SU-DHL-6 (cell line): Measurements from ENCODE around the gene KRT17.
"Not testable (repeated sequence)": the region's sequence is repeated elsewhere in the genome, so short reads cannot be mapped to it uniquely, and the experiment has no call there.

Experiments used
- CTCF ChIP-seq: fragments of 200-600 bp; sonication (generic); IDR thresholded peaks from one replicate; pipeline ENCODE4 v1.5.1; 2017; ENCODE audit warnings: antibody characterized with exemption, mild to moderate bottlenecking, low read length, moderate library complexity; ENCODE audit not compliant: insufficient read depth, poor library complexity, severe bottlenecking
- EZH2phosphoT487 ChIP-seq: fragments of 200-600 bp; sonication (generic), shearing (Covaris generic); conservative IDR thresholded peaks from 2 replicates; pipeline ENCODE4 v1.6.1; 2018; ENCODE audit warnings: mild to moderate bottlenecking, antibody characterized with exemption, low read length, moderate library complexity, mixed read lengths

DNA sequence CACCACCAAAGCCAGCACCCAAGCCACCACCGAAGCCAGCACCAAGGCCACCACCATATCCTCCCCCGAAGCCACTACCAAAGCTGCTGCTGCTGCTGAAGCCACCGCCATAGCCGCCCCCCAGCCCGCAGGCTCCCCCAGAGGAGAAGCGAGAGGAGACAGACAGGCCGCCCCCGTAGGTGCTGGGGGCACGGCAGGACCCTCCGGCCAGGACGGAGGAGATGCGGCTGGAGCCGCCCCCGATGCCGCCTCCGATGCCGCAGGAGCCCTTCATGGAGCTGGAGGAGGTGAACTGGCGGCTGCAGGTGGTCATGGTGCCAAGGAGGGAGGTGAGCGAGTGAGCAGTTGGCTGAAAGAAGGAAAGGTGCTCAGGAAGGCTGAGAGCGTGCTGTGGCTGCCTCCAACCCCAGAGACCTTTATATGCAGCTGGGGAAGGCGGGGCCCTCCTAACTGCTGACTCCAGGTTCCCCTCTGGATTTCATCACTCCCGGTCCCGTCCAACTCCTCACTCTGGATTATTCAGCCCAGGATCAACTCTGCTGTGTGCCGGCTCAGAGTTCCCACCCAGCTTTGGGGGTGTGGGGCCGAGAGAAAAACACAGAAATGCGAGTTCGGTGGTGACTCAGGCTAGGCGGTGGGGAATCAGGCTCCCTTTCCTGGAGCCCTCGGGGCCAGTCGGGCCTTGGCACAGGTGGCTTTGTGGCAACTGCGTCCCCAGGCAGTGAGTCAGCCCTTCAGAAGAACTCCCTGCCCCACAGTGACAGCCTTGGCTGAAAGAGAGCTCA lies 11.8 kb downstream of the KRT17 start, which contains the start of gene KRT16:
- not testable (repeated sequence) for TF ChIP-seq CTCF, EZH2phosphoT487
